ENCODE data around the gene SKP2.

- TF ChIP-seq POLR2A (IDR thresholded peaks at IDR 0.05) = no peak
- no peak for TF ChIP-seq CTCF (IDR thresholded peaks at IDR 0.05)
Measured at GRCh38 chr5:36168737-36169136, 16.8 kb downstream of the SKP2 start.

Data from testis (tissue), 2 donors.